HG02938 (cell line): ENCODE results near the gene TMEM207.
"Not testable (repeated sequence)": the region's sequence is repeated elsewhere in the genome, so short reads cannot be mapped to it uniquely, and the experiment has no call there.

Source experiments
- ATAC-seq: cut with Tn5 transposase; IDR thresholded peaks from one replicate; pipeline ENCODE4 v1.9.1; 2021; ENCODE audit warnings: mild to moderate bottlenecking, moderate library complexity; ENCODE audit not compliant: unreplicated experiment

The TMEM207 gene

GRCh38 chr3:190449801-190450200, at the start of gene TMEM207:
Gene TMEM207, minus strand, starts transcription at chr3:190449901. Its CDS starts 92 bp downstream, at chr3:190449809.
- ATAC-seq: no peak

- ATAC-seq: no peak
Observed at GRCh38 chr3:190499122-190499521, 49.4 kb upstream of the TMEM207 start.

GRCh38 chr3:190498293-190498692, 48.6 kb upstream of the TMEM207 start:
- no peak for ATAC-seq

- ATAC-seq: no peak
Observed at GRCh38 chr3:190497811-190498210, 48.1 kb upstream of the TMEM207 start.

GRCh38 chr3:190496859-190497258, 47.2 kb upstream of the TMEM207 start:
- no peak for ATAC-seq

GRCh38 chr3:190495796-190496195, 46.1 kb upstream of the TMEM207 start:
- no peak for ATAC-seq

GRCh38 chr3:190495354-190495753, 45.7 kb upstream of the TMEM207 start:
- ATAC-seq: no peak

- ATAC-seq: no peak
Observed at GRCh38 chr3:190494907-190495306, 45.2 kb upstream of the TMEM207 start.

- no peak for ATAC-seq
Observed at GRCh38 chr3:190492966-190493365, 43.3 kb upstream of the TMEM207 start.

- no peak for ATAC-seq
Observed at GRCh38 chr3:190492129-190492528, 42.4 kb upstream of the TMEM207 start.

- no peak for ATAC-seq
Observed at GRCh38 chr3:190491533-190492054, 41.9 kb upstream of the TMEM207 start.

GRCh38 chr3:190486908-190487607, 37.4 kb upstream of the TMEM207 start:
- ATAC-seq: no peak

- no peak for ATAC-seq
Observed at GRCh38 chr3:190486533-190486864, 36.8 kb upstream of the TMEM207 start.

- no peak for ATAC-seq
Observed at GRCh38 chr3:190485830-190486532, 36.3 kb upstream of the TMEM207 start.

GRCh38 chr3:190481779-190482178, 32.1 kb upstream of the TMEM207 start:
- no peak for ATAC-seq

GRCh38 chr3:190473261-190473660, 23.6 kb upstream of the TMEM207 start:
- not testable (repeated sequence) for ATAC-seq

- ATAC-seq: no peak
Observed at GRCh38 chr3:190467922-190468321, 18.2 kb upstream of the TMEM207 start.

- ATAC-seq: no peak
Observed at GRCh38 chr3:190458040-190458439, 8.3 kb upstream of the TMEM207 start.

- ATAC-seq: no peak
Observed at GRCh38 chr3:190456770-190457169, 7.1 kb upstream of the TMEM207 start.

GRCh38 chr3:190455828-190456227, 6.1 kb upstream of the TMEM207 start:
- ATAC-seq: no peak

- ATAC-seq: no peak
Observed at GRCh38 chr3:190448256-190448655, 1.4 kb downstream of the TMEM207 start.

- ATAC-seq: no peak
Observed at GRCh38 chr3:190446573-190447279, 3.0 kb downstream of the TMEM207 start.
